IMR-90 (cell line): Measurements from ENCODE around the gene STIM1. TPM values are rescaled to one million over a fixed set of nuclear protein-coding genes. Genes with fewer than 3 reads are reported as not detected.

ENCODE experiments used
- ATAC-seq: fragments of 200-7000 bp; cut with Tn5 transposase; 2 replicates; pipeline ENCODE4 v1.9.1; 2020; ENCODE audit warnings: low read depth, mild to moderate bottlenecking, moderate library complexity
- BruUV-seq: library from RNA; stranded (reverse); fragments of 400-500 nt; replicated peaks from 2 replicates; lab custom pipeline; 2021; lab: Mats Ljungman, UMichigan
- CTCF ChIA-PET: fragments of 300-600 bp; formaldehyde crosslinking; extraction: SDS; loops from one replicate; lab custom pipeline; 2021; ENCODE audit warnings: antibody characterized with exemption; lab: Yijun Ruan, JAX
- POLR2A ChIA-PET: fragments of 300-600 bp; sonication (Branson Sonifier 250); formaldehyde crosslinking; loops from one replicate; lab custom pipeline; 2022; ENCODE audit warnings: antibody characterized with exemption; ENCODE audit not compliant: unreplicated experiment; lab: Charles Lee
- DNase-seq: peaks from one replicate; pipeline ENCODE4 v3.0.0; 2013
- H2AFZ ChIP-seq: replicated peaks from 2 replicates; pipeline ENCODE3; 2013; ENCODE audit warnings: low read length, mild to moderate bottlenecking; ENCODE audit not compliant: poor library complexity
- H2AK5ac ChIP-seq: 2 replicates; pipeline ENCODE4 v1.6.1; 2013; ENCODE audit warnings: low read depth, low read length, inconsistent platforms
- H2AK9ac ChIP-seq: replicated peaks from 2 replicates; pipeline ENCODE3; 2013; ENCODE audit warnings: mild to moderate bottlenecking, low read depth, low read length, moderate library complexity; ENCODE audit not compliant: poor library complexity
- H2BK120ac ChIP-seq: 2 replicates; pipeline ENCODE4 v1.6.1; 2013; ENCODE audit warnings: low read depth, low read length, inconsistent platforms
- H2BK15ac ChIP-seq: 3 replicates; pipeline ENCODE4 v1.6.1; 2013; ENCODE audit warnings: low read depth, low read length, inconsistent platforms
- H2BK20ac ChIP-seq: 2 replicates; pipeline ENCODE4 v1.6.1; 2013; ENCODE audit warnings: low read depth, mild to moderate bottlenecking, inconsistent platforms, low read length, moderate library complexity
- H2BK5ac ChIP-seq: 2 replicates; pipeline ENCODE4 v1.6.1; 2013; ENCODE audit warnings: mild to moderate bottlenecking, low read depth, low read length, inconsistent platforms; ENCODE audit not compliant: poor library complexity, severe bottlenecking
- H3K14ac ChIP-seq: replicated peaks from 2 replicates; pipeline ENCODE4 v1.6.1; 2013; ENCODE audit warnings: low read depth, low read length, inconsistent platforms
- H3K18ac ChIP-seq: 2 replicates; pipeline ENCODE4 v1.6.1; 2013; ENCODE audit warnings: low read depth, low read length, control low read depth
- H3K23ac ChIP-seq: 2 replicates; pipeline ENCODE4 v1.6.1; 2013; ENCODE audit warnings: low read depth, low read length, inconsistent platforms
- H3K27ac ChIP-seq: 2 replicates; pipeline ENCODE4 v1.5.1; 2013; ENCODE audit warnings: mild to moderate bottlenecking, control low read depth, low read length; ENCODE audit not compliant: insufficient read depth
- H3K27me3 ChIP-seq: 2 replicates; pipeline ENCODE4 v1.6.1; 2013; ENCODE audit warnings: low read length; ENCODE audit not compliant: control insufficient read depth, insufficient read depth
- H3K36me3 ChIP-seq: 2 replicates; pipeline ENCODE4 v1.6.1; 2013; ENCODE audit warnings: low read length, mixed read lengths; ENCODE audit not compliant: control insufficient read depth, insufficient read depth
- H3K4ac ChIP-seq: 2 replicates; pipeline ENCODE4 v1.6.1; 2013; ENCODE audit warnings: low read depth, low read length, inconsistent platforms
- H3K4me1 ChIP-seq: 2 replicates; pipeline ENCODE4 v1.6.1; 2013; ENCODE audit warnings: low read length, mixed read lengths; ENCODE audit not compliant: control insufficient read depth, insufficient read depth
- H3K4me2 ChIP-seq: 2 replicates; pipeline ENCODE4 v1.6.1; 2013; ENCODE audit warnings: low read depth, mild to moderate bottlenecking, control low read depth, low read length, moderate library complexity
- H3K4me3 ChIP-seq: 2 replicates; pipeline ENCODE4 v1.5.1; 2013; ENCODE audit warnings: low read depth, mild to moderate bottlenecking, control low read depth, low read length, moderate library complexity; ENCODE audit not compliant: insufficient read depth
- H3K56ac ChIP-seq: 2 replicates; pipeline ENCODE4 v1.6.1; 2013; ENCODE audit warnings: low read length, inconsistent platforms; ENCODE audit not compliant: insufficient read depth; ENCODE audit errors: extremely low read depth
- H3K79me1 ChIP-seq, 2 experiments: 2 replicates each; pipeline ENCODE4 v1.6.1; 2013; ENCODE audit warnings: low read length in 2 of 2, inconsistent platforms in 1 of 2, low read depth in 1 of 2
- H3K9ac ChIP-seq: 2 replicates; pipeline ENCODE4 v1.6.1; 2013; ENCODE audit warnings: low read depth, low read length, control low read depth
- H3K9me1 ChIP-seq: 2 replicates; pipeline ENCODE4 v1.6.1; 2013; ENCODE audit warnings: low read length, inconsistent platforms; ENCODE audit not compliant: insufficient read depth
- H3K9me3 ChIP-seq: 2 replicates; pipeline ENCODE4 v1.6.1; 2013; ENCODE audit warnings: low read length; ENCODE audit not compliant: control insufficient read depth, insufficient read depth
- H4K20me1 ChIP-seq: 2 replicates; pipeline ENCODE4 v1.6.1; 2013; ENCODE audit warnings: low read length, inconsistent platforms; ENCODE audit not compliant: insufficient read depth
- H4K5ac ChIP-seq: 2 replicates; pipeline ENCODE4 v1.6.1; 2013; ENCODE audit warnings: mild to moderate bottlenecking, low read depth, low read length, control low read depth
- H4K8ac ChIP-seq, 2 experiments: 2 replicates each; pipeline ENCODE4 v1.6.1; 2013; ENCODE audit warnings: low read depth in 2 of 2, low read length in 2 of 2, control low read depth in 1 of 2, inconsistent platforms in 1 of 2
- H4K91ac ChIP-seq: 2 replicates; pipeline ENCODE4 v1.6.1; 2013; ENCODE audit warnings: low read depth, low read length, inconsistent platforms; ENCODE audit not compliant: insufficient read depth
- CHD1 ChIP-seq: IDR thresholded peaks from 2 replicates; pipeline ENCODE4 v1.6.1; 2012; ENCODE audit warnings: low read depth, low read length, improper control_type of control experiment
- FOS ChIP-seq: fragments of 150-350 bp; IDR thresholded peaks from 2 replicates; pipeline ENCODE4 v1.6.1; 2016; ENCODE audit warnings: low read depth, low read length
- MAFK ChIP-seq: IDR thresholded peaks from 2 replicates; pipeline ENCODE4 v1.6.1; 2012; ENCODE audit warnings: low read depth, low read length, improper control_type of control experiment
- MAZ ChIP-seq: IDR thresholded peaks from 2 replicates; pipeline ENCODE4 v1.6.1; 2012; ENCODE audit warnings: low read depth, mild to moderate bottlenecking, low read length, improper control_type of control experiment, moderate library complexity, borderline replicate concordance
- MXI1 ChIP-seq: IDR thresholded peaks from 2 replicates; pipeline ENCODE4 v1.6.1; 2012; ENCODE audit warnings: low read depth, mild to moderate bottlenecking, low read length, moderate library complexity, borderline replicate concordance
- NFE2L2 ChIP-seq: fragments of 150-350 bp; IDR thresholded peaks from 2 replicates; pipeline ENCODE4 v1.6.1; 2016; ENCODE audit warnings: low read depth, mild to moderate bottlenecking, low read length
- POLR2A ChIP-seq: IDR thresholded peaks from 2 replicates; pipeline ENCODE4 v1.6.1; 2012; ENCODE audit warnings: mild to moderate bottlenecking, low read depth, low read length
- RAD21 ChIP-seq: IDR thresholded peaks from 2 replicates; pipeline ENCODE4 v1.6.1; 2012; ENCODE audit warnings: low read length, improper control_type of control experiment
- RCOR1 ChIP-seq: IDR thresholded peaks from 2 replicates; pipeline ENCODE4 v1.6.1; 2012; ENCODE audit warnings: mild to moderate bottlenecking, low read length, improper control_type of control experiment; ENCODE audit not compliant: insufficient replicate concordance
- RFX5 ChIP-seq: IDR thresholded peaks from 2 replicates; pipeline ENCODE4 v1.8.0; 2012; ENCODE audit warnings: low read depth, mild to moderate bottlenecking, low read length, moderate library complexity
- SMC3 ChIP-seq: fragments of 150-350 bp; IDR thresholded peaks from 2 replicates; pipeline ENCODE4 v1.6.1; 2016; ENCODE audit warnings: low read depth, mild to moderate bottlenecking, antibody characterized with exemption, low read length, moderate library complexity
- WGBS, 2 experiments: methylation state at CpG; one replicate each; pipeline versions ENCODE4 v1.1.5 to v1.1.7; 2013; ENCODE audit warnings: missing lambda C conversion rate in 2 of 2; ENCODE audit not compliant: insufficient read length in 1 of 2; ENCODE audit errors: extremely low coverage in 2 of 2; 5-methylcytosine and 5-hydroxymethylcytosine counted together
- dilution Hi-C: fragments of 300-500 bp; cut with HindIII; formaldehyde crosslinking; loops from one replicate; pipeline ENCODE4 v1.14.3; 2018; ENCODE audit warnings: low sequenced_read_pairs; ENCODE audit not compliant: unreplicated experiment
- in situ Hi-C: fragments of 300-500 bp; cut with MboI; formaldehyde crosslinking; loops from 3 replicates; pipeline ENCODE4 v1.14.3; 2019; ENCODE audit warnings: low sequenced_read_pairs, inconsistent platforms, mixed read lengths
- intact Hi-C: fragments of 100-400 bp; cut with micrococcal nuclease; formaldehyde crosslinking; loops from 2 replicates; pipeline ENCODE4 v1.10.0; 2022
- polyA plus RNA-seq, 3 experiments: library from polyadenylated mRNA; depleted of rRNA; stranded (reverse); fragments of >200 nt; gene quantifications; 2 replicates each; pipeline ENCODE4 v1.2.3, GENCODE V29; 2012; ENCODE audit warnings: low replicate concordance in 1 of 3
- total RNA-seq: library from RNA; depleted of rRNA; stranded (reverse); fragments of >200 nt; gene quantifications from 2 replicates; pipeline ENCODE4 v1.2.3, GENCODE V29; 2012
- TF ChIP-seq, protein P1 (sequence below): fragments of 150-350 bp; IDR thresholded peaks from 2 replicates; pipeline ENCODE4 v1.6.1; 2016; ENCODE audit warnings: low read depth, mild to moderate bottlenecking, low read length, moderate library complexity, borderline replicate concordance
- TF ChIP-seq, protein P2 (sequence below): conservative IDR thresholded peaks from 2 replicates; pipeline ENCODE4 v1.5.1; 2012; ENCODE audit warnings: mild to moderate bottlenecking, low read depth, low read length, improper control_type of control experiment
- TF ChIP-seq, protein P3 (sequence below): fragments of 150-350 bp; IDR thresholded peaks from 2 replicates; pipeline ENCODE4 v1.6.1; 2017; ENCODE audit warnings: mild to moderate bottlenecking, antibody characterized with exemption, low read length, low read depth

STIM1 gene
- total and polyA plus RNA-seq, 2 of the 4 experiments (the other 2 are of a cell fraction) = 17.9 to 23.0 TPM

DNA sequence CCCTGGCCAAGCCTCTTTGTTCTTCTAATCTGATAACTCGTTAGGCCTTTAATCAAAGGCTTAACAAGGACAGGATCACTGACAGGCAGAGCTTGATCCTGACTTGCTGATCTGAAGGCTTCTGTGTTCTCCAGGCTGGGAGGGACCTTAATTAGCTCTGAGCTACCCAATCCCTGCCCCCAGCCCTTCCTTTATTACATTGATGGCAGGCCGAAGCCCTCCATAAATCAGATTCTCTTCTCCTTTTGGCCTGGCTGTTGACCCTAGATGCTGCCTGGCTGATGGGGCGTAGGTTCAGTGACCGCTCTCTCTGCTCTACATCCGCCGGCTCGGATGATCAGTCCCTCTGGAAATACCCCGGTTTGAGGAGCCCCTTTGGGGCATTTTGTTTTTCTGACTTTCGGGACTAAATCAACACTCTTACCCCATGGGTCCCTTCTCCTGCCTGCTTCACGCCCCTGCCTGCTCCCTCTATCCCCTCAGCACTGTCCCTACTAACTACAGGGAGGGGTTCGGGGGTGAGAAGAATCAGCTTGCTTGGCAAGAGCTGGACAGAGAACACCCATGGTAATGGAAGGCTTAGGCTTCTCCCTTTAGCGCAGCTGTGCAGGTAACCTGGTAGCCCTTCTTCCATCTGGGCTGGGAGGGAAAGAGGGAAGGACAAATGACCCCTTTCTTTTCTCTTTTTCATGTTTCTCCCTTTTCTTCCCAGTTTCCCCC lies 229.1 kb downstream of the STIM1 start:
- Histone ChIP-seq H3K36me3 (peaks cover 17% of the 10 kb centered on the region), H4K91ac (no peak overlapping the region), H2BK20ac (no peak overlapping the region), H3K79me1 (no peaks in the 10 kb centered on the region), H3K4me3 (no peak overlapping the region), H3K27me3 (no peaks in the 10 kb centered on the region), H4K20me1 (no peaks in the 10 kb centered on the region), H4K5ac (no peak overlapping the region), H2BK15ac (no peak overlapping the region), H2AFZ (no peak overlapping the region), H3K18ac (no peak overlapping the region), H3K4me1 (peaks cover 3% of the 10 kb centered on the region; the same call in 1 of the 2 replicates), H2AK5ac (no peak overlapping the region), H3K9ac (no peak overlapping the region), H3K9me3 (no peaks in the 10 kb centered on the region), H3K56ac (no peak overlapping the region), H2AK9ac (no peak overlapping the region), H2BK5ac (no peak overlapping the region), H3K23ac (no peak overlapping the region), H3K27ac (no peak overlapping the region), H3K4me2 (no peak overlapping the region), H2BK120ac (no peak overlapping the region), H3K9me1 (peaks cover 12% of the 10 kb centered on the region; the same call in 1 of the 2 replicates), H4K8ac (no peak overlapping the region), H3K4ac (no peak overlapping the region), H3K14ac (no peak overlapping the region)
- TF ChIP-seq MAFK (no peak), SMC3 (no peak), CHD1 (no peak), RCOR1 (no peak), POLR2A (no peak), FOS (no peak), MXI1 (no peak), RAD21 (no peak), NFE2L2 (no peak), RFX5 (no peak), MAZ (no peak)
- TF ChIP-seq, protein P1, sequence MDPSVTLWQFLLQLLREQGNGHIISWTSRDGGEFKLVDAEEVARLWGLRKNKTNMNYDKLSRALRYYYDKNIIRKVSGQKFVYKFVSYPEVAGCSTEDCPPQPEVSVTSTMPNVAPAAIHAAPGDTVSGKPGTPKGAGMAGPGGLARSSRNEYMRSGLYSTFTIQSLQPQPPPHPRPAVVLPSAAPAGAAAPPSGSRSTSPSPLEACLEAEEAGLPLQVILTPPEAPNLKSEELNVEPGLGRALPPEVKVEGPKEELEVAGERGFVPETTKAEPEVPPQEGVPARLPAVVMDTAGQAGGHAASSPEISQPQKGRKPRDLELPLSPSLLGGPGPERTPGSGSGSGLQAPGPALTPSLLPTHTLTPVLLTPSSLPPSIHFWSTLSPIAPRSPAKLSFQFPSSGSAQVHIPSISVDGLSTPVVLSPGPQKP = no peak
- TF ChIP-seq, protein P2, sequence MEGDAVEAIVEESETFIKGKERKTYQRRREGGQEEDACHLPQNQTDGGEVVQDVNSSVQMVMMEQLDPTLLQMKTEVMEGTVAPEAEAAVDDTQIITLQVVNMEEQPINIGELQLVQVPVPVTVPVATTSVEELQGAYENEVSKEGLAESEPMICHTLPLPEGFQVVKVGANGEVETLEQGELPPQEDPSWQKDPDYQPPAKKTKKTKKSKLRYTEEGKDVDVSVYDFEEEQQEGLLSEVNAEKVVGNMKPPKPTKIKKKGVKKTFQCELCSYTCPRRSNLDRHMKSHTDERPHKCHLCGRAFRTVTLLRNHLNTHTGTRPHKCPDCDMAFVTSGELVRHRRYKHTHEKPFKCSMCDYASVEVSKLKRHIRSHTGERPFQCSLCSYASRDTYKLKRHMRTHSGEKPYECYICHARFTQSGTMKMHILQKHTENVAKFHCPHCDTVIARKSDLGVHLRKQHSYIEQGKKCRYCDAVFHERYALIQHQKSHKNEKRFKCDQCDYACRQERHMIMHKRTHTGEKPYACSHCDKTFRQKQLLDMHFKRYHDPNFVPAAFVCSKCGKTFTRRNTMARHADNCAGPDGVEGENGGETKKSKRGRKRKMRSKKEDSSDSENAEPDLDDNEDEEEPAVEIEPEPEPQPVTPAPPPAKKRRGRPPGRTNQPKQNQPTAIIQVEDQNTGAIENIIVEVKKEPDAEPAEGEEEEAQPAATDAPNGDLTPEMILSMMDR = no peak
- TF ChIP-seq, protein P3, sequence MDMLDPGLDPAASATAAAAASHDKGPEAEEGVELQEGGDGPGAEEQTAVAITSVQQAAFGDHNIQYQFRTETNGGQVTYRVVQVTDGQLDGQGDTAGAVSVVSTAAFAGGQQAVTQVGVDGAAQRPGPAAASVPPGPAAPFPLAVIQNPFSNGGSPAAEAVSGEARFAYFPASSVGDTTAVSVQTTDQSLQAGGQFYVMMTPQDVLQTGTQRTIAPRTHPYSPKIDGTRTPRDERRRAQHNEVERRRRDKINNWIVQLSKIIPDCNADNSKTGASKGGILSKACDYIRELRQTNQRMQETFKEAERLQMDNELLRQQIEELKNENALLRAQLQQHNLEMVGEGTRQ = no peak
- DNase-seq (no peak), ATAC-seq (no peak)
- POLR2A ChIA-PET = no interaction called here
- CTCF ChIA-PET = interaction anchor here (0.8 to 1.0 kb wide), 2 partner anchors 12 to 235 kb away, joined by 3 read pairs; no protein-coding TSS in a partner anchor
- 93% methylated on average over 6 of the region's 12 CpGs; no CpG with 5 or more reads in 1 of the 2 experiments for WGBS, 2 experiments
- no TSS peak for BruUV-seq
- in situ Hi-C loops = no loop called here
- dilution Hi-C loops = no loop called here
- intact Hi-C loops = no loop called here
